Loucy (cell line): ENCODE results near the gene TAP1.

Experiments used
- CTCF ChIP-seq: fragments of 200-600 bp; sonication (generic); conservative IDR thresholded peaks from 2 replicates; pipeline ENCODE4 v1.5.1; 2014; ENCODE audit warnings: mild to moderate bottlenecking, antibody characterized with exemption, low read length
- EZH2phosphoT487 ChIP-seq: fragments of 200-600 bp; IDR thresholded peaks from 2 replicates; pipeline ENCODE4 v1.6.1; 2018; ENCODE audit warnings: antibody characterized with exemption, mild to moderate bottlenecking, moderate library complexity, borderline replicate concordance

- no peak for TF ChIP-seq EZH2phosphoT487
- TF ChIP-seq CTCF: peak; percentile 75
These were observed 32.3 kb upstream of the TAP1 start for GRCh38 chr6:32885698-32886286.
